GM13977 (cell line): ENCODE results near the gene SNAP23.

ENCODE experiments used
- DNase-seq: peaks from one replicate; pipeline ENCODE4 v3.0.0; 2012; ENCODE audit warnings: low spot score
- CTCF ChIP-seq: IDR thresholded peaks from 2 replicates; pipeline ENCODE4 v1.5.1; 2012; ENCODE audit warnings: mild to moderate bottlenecking, control low read depth; ENCODE audit not compliant: insufficient read depth; ENCODE audit errors: extremely low read depth, missing control alignments
- in situ Hi-C: fragments of 300-500 bp; cut with MboI; formaldehyde crosslinking; loops from one replicate; pipeline ENCODE4 v1.12.0; 2022; ENCODE audit warnings: low sequenced_read_pairs, low pct_unique_long_range_greater_than_20kb, mixed read lengths, inconsistent platforms; ENCODE audit not compliant: unreplicated experiment

SNAP23 gene

GRCh38 chr15:42495361-42496212 lies at the start of gene SNAP23:
Gene SNAP23 (plus strand): TSS chr15:42495634. CDS start chr15:42511847, 16,213 bp downstream.
- in situ Hi-C loops = no loop called here
- TF ChIP-seq CTCF = no peak
- DNase-seq = peak; percentile 91

- no peak for DNase-seq
- in situ Hi-C loops = no loop called here
Observed at GRCh38 chr15:42447599-42447998, 47.8 kb upstream of the SNAP23 start.

GRCh38 chr15:42448281-42448680 lies 47.2 kb upstream of the SNAP23 start:
- no peak for DNase-seq
- in situ Hi-C loops = no loop called here
- TF ChIP-seq CTCF = no peak

More at GRCh38 chr15:42447599-42447998, 47.8 kb upstream of the SNAP23 start:
- no peak for TF ChIP-seq CTCF

- TF ChIP-seq CTCF = no peak
- in situ Hi-C loops = no loop called here
- DNase-seq = no peak
Observed at GRCh38 chr15:42449770-42450424, 45.5 kb upstream of the SNAP23 start.

- TF ChIP-seq CTCF = no peak
- in situ Hi-C loops = no loop called here
- DNase-seq = no peak
Observed at GRCh38 chr15:42450425-42450790, 45.0 kb upstream of the SNAP23 start.

- in situ Hi-C loops = no loop called here
- DNase-seq = no peak
- TF ChIP-seq CTCF = no peak
Observed at GRCh38 chr15:42453826-42454225, 41.6 kb upstream of the SNAP23 start.
